AG08395 (cell line): ENCODE measurements around the gene FARS2.
A peak's percentile ranks its signal among the peaks of the same experiment; 100 is the strongest.

Source experiments
- DNase-seq: peaks from one replicate; pipeline ENCODE4 v3.0.0; 2012; ENCODE audit warnings: mixed read lengths, low spot score

FARS2 gene

DNA sequence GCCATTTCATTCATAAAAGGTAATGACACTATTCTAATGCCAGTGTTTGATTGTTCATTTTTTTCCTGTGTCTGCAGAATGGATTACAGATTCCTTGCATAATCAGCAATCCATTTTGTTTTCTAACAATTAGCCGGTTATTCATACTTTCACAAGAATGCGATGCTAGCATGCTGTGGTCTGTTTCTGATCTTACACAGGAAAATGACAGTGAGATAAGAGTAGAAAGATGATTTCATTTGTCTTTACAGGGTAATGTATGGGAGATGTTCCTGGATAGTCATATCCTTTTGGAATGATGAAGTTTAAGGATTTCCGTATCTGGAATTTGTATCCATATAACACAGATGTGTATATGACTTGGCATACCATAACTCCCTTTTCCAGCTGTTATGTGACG lies 207.3 kb downstream of the FARS2 start:
- peak; percentile 14 for DNase-seq

- DNase-seq, result no peak
Measured at GRCh38 chr6:5469101-5469846, 208.0 kb downstream of the FARS2 start.

DNA sequence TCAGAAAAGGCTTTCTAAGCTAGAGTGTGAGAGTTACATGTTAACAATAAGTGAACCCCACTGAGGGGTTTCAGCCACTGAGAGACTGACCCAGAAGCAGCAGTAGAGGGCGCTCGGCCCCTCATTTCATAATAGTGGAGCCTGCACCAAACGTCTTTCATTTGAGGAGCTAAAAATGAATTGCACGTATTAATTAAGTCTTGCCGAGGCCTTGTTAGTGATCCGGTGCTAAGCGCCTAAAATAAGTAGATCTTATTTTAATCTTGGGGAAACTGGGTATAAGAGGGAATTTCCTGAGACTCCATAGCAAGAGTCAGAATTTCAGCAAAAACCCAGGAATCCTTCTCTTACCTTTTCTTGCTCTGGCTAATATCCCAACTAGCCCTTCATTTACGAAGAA lies 209.7 kb downstream of the FARS2 start:
- DNase-seq, result peak; percentile 75

DNA sequence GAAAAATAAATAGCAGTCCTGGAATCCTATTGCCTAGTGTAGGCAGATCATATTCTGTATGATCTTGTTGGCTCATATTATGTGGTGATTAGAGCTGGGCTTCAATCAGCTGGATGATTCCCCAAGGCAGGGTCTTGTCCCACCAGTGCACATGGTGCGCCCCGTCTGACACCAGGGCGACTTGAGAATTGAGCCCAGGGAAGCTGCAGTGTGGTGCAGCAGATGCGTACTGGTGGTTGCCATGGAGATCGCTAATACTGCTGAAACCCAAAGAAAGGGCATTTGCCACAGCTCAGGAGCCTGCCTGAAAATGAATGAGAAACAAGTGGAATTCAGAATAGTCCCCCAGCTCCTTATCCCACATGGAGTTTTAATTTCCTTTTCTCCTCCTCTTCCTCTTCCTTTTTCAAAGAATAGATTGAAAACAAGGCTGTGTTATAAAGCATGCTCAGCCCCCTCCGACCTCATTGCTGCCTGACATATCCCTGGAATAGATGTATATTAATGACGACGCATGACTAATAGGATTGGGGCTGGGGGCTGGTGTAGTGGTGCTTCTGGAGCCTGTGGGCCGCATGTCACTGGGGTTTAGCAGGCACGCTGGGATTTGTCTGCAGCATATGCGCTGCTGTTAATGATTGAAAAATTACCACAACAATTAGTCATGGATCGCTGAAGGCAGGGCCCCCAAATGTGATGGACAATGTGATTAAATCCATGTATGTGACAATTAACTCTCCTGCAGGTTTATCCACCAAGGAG lies 210.5 kb downstream of the FARS2 start:
- DNase-seq, result no peak

GRCh38 chr6:5472571-5472970 lies 211.3 kb downstream of the FARS2 start:
- DNase-seq, result no peak

DNA sequence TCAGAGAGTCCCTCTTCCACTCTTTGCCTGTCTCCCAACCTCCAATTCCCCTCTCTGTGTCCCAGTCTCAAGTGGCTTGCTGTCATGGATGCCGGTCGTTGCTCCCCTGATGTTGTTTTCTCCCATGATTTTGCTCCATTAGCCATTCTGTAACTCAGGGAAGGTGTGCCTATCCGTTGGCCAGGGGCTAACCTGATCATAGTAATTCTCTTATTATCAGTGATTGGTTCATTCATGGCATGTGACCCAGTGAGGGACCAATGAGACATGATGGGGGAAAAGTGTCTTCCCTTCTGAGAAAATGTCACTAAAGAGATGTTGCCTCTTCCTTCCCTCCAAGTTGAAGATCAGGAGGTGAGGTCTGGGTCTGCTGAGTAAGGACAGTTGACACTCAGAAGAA lies 214.5 kb downstream of the FARS2 start:
- no peak for DNase-seq

DNA sequence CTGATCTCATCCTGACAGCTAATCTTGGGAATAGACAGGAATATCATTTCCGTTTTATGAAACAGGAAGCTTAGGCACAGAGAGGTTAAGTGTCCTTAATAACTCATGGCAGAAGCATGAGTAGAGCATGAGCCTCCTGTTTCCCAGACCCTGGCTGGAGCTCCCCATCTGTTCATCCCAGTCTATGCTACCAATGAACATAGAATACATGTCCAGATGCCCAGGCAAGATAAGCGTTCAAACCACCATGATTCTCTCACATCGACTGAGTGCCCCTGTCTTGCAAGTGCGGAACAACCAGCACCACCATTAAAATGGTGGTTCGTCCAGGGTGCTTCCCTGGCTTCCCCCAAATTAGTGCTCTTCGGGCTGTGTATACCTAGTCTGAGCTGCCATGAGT lies 217.1 kb downstream of the FARS2 start:
- DNase-seq, result no peak

DNA sequence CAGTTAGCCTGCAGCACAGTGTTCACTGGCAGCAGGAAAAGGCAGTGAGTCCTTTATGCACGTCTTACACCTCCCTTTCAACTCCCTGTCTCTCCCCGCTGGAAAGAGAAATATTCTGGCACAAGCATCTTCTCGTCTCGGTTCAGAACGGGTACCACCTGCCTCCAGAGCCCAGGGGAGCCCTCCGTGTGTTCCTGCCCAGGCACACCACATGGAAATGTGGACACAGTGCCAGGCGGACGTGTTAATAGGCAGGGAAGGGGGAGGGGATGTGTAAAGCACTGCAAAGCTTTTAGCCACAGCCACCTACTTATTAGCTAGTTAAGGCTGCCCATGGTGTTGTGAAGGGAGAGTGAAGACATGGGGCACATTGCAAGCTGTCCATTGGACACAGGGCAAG lies 219.7 kb downstream of the FARS2 start:
- DNase-seq, result no peak

GRCh38 chr6:5481750-5482149 lies 220.4 kb downstream of the FARS2 start:
- DNase-seq, result no peak

- DNase-seq, result no peak
Measured at GRCh38 chr6:5482619-5483018, 221.3 kb downstream of the FARS2 start.

DNA sequence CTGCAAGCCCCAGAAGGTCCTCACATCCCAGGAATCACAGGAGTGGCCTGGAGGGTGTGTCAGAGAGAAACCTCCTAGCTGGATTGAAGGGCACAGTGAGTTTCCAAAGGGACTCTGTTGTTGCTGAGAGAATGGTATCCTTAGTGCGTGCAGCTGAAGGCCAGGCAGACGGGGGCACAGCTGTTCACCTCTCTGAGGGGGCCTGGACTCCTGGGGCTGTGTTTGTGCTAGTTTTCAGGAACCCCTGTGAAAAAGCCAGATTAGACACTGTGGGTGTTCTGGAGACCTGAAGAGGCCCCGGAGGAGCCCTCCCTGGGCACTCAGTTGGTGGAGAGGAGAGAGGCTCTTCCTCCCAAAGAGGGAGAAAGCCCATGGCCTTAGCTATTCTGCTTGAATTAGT lies 223.4 kb downstream of the FARS2 start:
- DNase-seq, result no peak

- DNase-seq, result no peak
Measured at GRCh38 chr6:5486214-5486613, 224.9 kb downstream of the FARS2 start.

DNA sequence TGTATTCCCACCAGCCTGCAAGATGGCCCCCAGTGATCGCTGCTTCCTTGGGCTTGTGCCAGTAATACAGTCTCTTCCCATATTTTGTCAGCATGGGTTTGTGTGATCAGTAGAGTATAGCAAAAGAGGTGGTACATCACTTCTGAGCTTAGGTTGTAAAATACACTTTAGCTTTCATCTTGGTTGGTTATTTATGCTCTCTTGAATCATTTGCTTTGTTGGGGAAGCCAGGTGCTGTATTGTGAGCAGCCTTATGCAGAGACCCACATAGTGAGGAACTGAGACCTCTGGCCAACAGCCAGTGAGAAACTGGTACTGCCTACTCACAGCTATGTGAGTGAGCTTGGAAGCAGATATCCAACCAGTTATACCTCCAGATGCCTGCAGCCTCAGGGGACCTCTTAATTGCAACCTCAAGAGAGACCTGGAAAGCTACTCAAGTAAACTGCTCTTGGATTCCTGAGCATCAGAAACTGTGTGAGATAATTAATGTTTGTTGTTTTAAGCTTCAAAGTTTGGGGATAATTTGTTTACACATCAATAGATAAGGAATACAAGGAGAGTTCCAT lies 229.3 kb downstream of the FARS2 start:
- DNase-seq, result no peak

DNA sequence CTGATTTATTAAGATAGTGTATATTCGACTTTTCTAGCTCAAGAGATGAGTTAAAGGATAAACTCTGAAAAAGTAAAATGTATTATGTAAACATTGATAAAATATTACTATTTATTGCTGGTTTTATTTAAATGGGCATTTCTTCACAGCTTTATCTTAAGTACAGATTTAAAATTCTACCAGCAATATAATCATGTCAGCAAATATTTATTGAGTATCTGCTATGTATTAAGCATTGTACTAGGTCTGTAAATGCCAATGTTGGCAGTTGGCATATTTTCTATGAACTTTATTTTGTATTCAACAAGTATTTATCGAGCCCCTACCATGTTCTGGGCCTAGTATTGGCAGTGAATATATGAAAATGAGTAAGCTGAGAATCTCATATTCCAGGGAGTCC lies 231.0 kb downstream of the FARS2 start:
- DNase-seq, result no peak

GRCh38 chr6:5493806-5494205 lies 232.5 kb downstream of the FARS2 start:
- no peak for DNase-seq

- DNase-seq, result peak; percentile 70
Measured at GRCh38 chr6:5497896-5498578, 236.7 kb downstream of the FARS2 start.

DNA sequence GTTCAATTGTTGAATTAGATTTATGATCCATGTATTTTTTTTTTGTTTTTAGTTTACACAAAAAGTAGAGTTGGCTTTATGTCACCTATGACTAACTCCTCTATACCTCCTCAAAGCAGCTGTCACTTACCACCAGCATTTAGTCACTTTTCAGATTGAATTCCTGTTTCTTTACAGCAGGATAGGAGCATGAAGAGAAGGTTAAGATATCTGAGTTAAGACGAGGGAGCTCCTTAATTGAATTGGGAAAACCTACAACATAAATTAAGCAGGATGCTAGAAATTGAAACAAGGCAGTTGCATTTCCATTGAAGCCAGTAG lies 237.2 kb downstream of the FARS2 start:
- peak; percentile 21 for DNase-seq

GRCh38 chr6:5499644-5500306 lies 238.5 kb downstream of the FARS2 start:
- peak; percentile 55 for DNase-seq

- DNase-seq, result no peak
Measured at GRCh38 chr6:5501837-5502236, 240.5 kb downstream of the FARS2 start.

GRCh38 chr6:5504078-5504477 lies 242.8 kb downstream of the FARS2 start:
- no peak for DNase-seq

DNA sequence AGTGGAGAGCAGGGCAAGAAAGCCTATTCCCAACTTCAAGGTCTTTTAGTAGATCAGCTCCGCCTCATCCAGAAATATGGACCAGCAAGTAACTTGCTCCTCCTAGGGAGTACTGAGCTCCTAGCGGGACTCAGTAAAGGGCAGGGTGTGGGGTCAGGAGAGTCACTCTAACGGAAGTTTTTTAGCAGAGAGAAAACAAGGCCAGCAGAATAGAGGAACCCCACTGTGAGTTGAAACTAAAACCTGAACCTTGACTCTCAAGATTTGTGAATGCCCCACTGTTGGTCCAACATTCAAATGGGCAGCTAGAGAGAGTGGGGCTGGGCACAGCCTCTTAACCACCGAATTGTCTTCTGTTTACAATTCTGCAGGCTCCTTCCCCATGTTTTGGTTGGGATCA lies 244.8 kb downstream of the FARS2 start:
- no peak for DNase-seq

- no peak for DNase-seq
Measured at GRCh38 chr6:5506597-5506996, 245.3 kb downstream of the FARS2 start.
